ENCODE results near the gene PELI1. TPM values are rescaled to one million over a fixed set of nuclear protein-coding genes. Genes with fewer than 3 reads are reported as not detected.
"Not testable (repeated sequence)": the region's sequence is repeated elsewhere in the genome, so short reads cannot be mapped to it uniquely, and the experiment has no call there.

PELI1 gene
- total RNA-seq, 4 donors from 2014 or later = 13.7 to 31.1 (median 19.7) TPM

DNA sequence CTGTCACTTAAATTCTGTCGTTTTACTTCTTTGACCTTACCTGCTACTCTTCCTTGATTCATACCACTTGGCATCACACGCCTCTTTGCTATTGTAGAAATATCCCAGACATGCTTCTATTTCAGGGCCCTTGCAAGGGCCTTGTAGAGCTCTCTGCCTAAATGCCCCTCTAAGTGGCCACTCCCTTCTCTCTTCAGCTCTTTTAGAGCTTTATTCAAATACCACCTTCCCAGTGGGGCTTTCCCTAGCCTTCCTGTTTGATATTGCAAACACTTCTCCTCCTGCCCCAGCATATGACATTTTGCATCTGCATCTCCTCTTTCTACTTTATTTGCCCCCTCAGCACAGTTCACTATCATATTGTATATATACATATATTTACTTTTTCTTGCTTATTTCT is 54.0 kb downstream of the PELI1 start:
- WGBS = 86% methylated on average over 2 of the region's 2 CpGs
- Histone ChIP-seq H3K4me3 (no peak overlapping the region), H3K27ac (replicated peaks in 1 of 4) (no peak overlapping the region), H3K4me1 (no peaks in the 10 kb centered on the region), H3K27me3 (no peaks in the 10 kb centered on the region), H3K9me3 (no peaks in the 10 kb centered on the region), H3K36me3 (peaks cover 7 to 27% (median 20%) of the 10 kb centered on the region in 4 donors)
- TF ChIP-seq, protein P1, sequence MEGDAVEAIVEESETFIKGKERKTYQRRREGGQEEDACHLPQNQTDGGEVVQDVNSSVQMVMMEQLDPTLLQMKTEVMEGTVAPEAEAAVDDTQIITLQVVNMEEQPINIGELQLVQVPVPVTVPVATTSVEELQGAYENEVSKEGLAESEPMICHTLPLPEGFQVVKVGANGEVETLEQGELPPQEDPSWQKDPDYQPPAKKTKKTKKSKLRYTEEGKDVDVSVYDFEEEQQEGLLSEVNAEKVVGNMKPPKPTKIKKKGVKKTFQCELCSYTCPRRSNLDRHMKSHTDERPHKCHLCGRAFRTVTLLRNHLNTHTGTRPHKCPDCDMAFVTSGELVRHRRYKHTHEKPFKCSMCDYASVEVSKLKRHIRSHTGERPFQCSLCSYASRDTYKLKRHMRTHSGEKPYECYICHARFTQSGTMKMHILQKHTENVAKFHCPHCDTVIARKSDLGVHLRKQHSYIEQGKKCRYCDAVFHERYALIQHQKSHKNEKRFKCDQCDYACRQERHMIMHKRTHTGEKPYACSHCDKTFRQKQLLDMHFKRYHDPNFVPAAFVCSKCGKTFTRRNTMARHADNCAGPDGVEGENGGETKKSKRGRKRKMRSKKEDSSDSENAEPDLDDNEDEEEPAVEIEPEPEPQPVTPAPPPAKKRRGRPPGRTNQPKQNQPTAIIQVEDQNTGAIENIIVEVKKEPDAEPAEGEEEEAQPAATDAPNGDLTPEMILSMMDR (IDR thresholded peaks at IDR 0.05) = no peak
- TF ChIP-seq POLR2A (IDR thresholded peaks at IDR 0.05; ENCODE audit: low read depth) (no peak), EP300 (IDR thresholded peaks at IDR 0.05) (no peak), POLR2AphosphoS5 (IDR thresholded peaks at IDR 0.05) (no peak)
- no peak for DNase-seq (ENCODE audit: extremely low spot score)
- intact Hi-C loops (cut with DNase I) = no loop called here

DNA sequence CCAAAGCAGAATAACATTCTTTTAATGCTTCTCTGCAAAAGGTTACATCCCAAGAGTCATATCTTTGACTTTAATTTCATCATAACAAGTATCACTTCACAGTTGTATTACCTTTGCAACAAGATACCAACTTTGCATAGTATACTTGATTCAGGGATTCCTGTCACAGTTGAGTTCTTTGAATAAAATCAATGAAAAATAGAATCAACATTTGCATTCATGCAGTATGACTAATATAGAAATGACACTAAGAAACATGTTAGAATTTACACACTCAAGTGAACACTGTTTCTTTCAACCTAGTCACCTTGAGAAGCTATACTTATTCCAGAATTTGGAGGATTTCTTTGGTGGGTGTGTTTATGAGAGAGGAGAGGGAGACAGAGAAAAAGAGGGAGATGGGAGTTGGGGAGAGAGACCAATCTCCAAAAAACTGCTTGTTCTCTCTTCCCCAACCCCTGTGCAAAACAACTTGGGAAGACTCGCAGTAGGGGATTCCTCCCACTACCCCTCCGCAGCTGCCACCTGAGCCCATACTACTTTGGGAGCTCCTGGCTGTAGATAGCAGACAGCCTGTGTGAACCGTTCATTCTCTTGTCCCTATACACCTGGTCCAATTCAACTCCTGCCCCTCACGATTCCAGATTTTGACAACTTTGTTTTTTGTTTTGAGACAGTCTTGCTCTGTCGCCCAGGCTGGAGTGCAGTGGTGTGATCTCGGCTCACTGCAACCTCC is 57.7 kb downstream of the PELI1 start:
- Histone ChIP-seq H3K36me3 (peaks cover 0 to 6% (median 5%) of the 10 kb centered on the region in 4 donors), H3K4me3 (no peak overlapping the region), H3K9me3 (no peaks in the 10 kb centered on the region), H3K27ac (replicated peaks in 1 of 4) (no peak overlapping the region), H3K27me3 (no peaks in the 10 kb centered on the region), H3K4me1 (no peaks in the 10 kb centered on the region)
- TF ChIP-seq, protein P1 (IDR thresholded peaks at IDR 0.05) = no peak
- TF ChIP-seq EP300 (IDR thresholded peaks at IDR 0.05) (no peak), POLR2AphosphoS5 (IDR thresholded peaks at IDR 0.05) (no peak), POLR2A (IDR thresholded peaks at IDR 0.05; ENCODE audit: low read depth) (no peak)
- intact Hi-C loops (cut with DNase I) = no loop called here
- DNase-seq (ENCODE audit: extremely low spot score) = no peak
- 97% methylated on average over 6 of the region's 6 CpGs for WGBS

DNA sequence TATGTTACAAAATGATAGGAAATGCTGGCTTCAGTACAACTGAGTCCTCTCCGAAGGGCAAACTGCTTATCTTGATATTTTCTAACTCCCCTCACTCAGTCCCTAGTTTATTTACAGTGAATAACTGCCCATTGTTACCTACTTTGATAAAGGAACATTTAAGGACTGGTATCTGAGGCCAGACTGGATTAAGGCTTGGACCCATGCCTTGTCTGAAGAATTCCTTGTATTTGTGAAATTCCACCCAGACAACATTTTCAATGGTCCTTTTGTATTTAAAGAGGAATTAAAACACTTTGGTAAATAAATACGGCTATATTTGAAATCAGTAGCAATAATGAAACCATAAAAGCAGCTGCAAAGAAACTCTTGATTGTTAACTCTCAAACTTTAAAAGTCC is 58.3 kb downstream of the PELI1 start:
- intact Hi-C loops (cut with DNase I) = no loop called here
- H3K9me3 ChIP-seq = no peaks in the 10 kb centered on the region
- 75% methylated on average over 2 of the region's 2 CpGs for WGBS
- H3K4me3 ChIP-seq = no peak overlapping the region
- no peak for DNase-seq (ENCODE audit: extremely low spot score)
- H3K4me1 ChIP-seq = no peaks in the 10 kb centered on the region
- peaks cover 0 to under 1% (median 0%) of the 10 kb centered on the region in 4 donors for H3K36me3 ChIP-seq
- no peaks in the 10 kb centered on the region for H3K27me3 ChIP-seq
- TF ChIP-seq, protein P1 (IDR thresholded peaks at IDR 0.05) = no peak
- TF ChIP-seq POLR2A (IDR thresholded peaks at IDR 0.05; ENCODE audit: low read depth) (no peak), EP300 (IDR thresholded peaks at IDR 0.05) (no peak), POLR2AphosphoS5 (IDR thresholded peaks at IDR 0.05) (no peak)
- H3K27ac ChIP-seq (replicated peaks in 1 of 4) = no peak overlapping the region

DNA sequence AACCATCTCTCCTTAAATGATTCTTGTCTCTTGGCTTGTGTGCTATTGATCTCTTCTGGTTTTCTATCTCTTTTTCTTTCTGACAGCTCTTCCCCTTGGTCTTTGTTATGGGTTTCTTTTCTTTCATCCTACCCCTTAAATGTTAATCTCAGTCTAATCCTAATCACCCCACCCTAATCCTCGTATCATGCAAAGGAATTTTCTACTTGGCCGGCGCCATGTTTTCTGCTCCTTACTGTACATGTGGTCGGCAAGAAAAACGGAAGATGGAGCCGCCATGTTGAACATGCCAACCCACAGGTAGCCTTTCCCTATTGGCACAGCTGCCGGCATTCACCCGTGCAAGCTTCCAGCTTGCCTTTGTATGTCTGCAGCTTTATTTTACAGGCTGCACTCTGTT is 63.2 kb downstream of the PELI1 start:
- Histone ChIP-seq H3K36me3 (no peaks in the 10 kb centered on the region), H3K4me1 (no peaks in the 10 kb centered on the region), H3K4me3 (no peak overlapping the region), H3K27me3 (no peaks in the 10 kb centered on the region), H3K27ac (replicated peaks in 1 of 4) (no peak overlapping the region), H3K9me3 (no peaks in the 10 kb centered on the region)
- intact Hi-C loops (cut with DNase I) = no loop called here
- TF ChIP-seq EP300 (IDR thresholded peaks at IDR 0.05) = no peak
- TF ChIP-seq, protein P1 (IDR thresholded peaks at IDR 0.05) = no peak
- TF ChIP-seq POLR2AphosphoS5 (IDR thresholded peaks at IDR 0.05) = no peak
- no peak for TF ChIP-seq POLR2A (IDR thresholded peaks at IDR 0.05; ENCODE audit: low read depth)
- 62% methylated on average over 8 of the region's 8 CpGs for WGBS
- no peak for DNase-seq (ENCODE audit: extremely low spot score)

DNA sequence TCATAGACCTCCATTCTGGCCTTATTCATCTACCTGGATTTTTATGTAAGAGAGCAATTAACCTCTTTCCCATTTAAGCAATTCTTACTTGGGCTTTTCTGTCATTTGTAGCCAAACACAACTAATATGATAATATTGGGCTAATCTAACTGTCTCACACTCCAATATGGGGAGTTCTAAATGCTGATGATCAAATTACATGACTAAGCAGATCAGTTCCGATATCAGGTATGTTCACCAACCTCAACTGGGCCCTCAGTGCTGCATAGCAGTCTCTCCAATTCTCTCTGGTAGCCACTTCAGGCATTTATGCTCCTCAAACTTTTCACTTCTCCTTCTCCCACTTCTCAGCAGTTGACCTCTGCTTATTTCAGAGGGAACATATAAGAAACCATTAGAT is 64.0 kb downstream of the PELI1 start:
- intact Hi-C loops (cut with DNase I) = no loop called here
- no peak for DNase-seq (ENCODE audit: extremely low spot score)

DNA sequence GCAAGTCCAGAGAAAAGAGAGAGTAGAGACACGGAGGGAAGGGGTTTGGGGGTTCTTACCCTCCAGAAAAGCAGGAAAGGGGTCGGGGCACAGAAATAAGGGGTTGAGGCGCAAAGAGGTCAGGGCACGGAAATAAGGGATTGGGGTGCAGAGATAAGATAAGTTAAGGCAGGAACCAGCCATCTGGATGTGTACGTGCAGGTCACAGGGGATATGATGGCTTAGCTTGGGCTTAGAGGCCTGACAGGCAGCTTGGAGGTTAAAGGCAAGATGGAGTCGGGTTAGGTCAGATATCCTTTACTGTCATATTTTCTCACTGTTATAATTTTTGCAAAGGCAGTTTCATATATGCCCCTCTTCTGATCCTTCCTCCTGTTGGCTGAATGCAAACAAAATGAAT is 64.5 kb downstream of the PELI1 start:
- DNase-seq (ENCODE audit: extremely low spot score); H3K36me3 ChIP-seq; H3K4me3 ChIP-seq; H3K9me3 ChIP-seq; H3K27me3 ChIP-seq; H3K27ac ChIP-seq (replicated peaks in 1 of 4); intact Hi-C loops (cut with DNase I); H3K4me1 ChIP-seq: not testable (repeated sequence)
- 95% methylated on average over 6 of the region's 6 CpGs for WGBS

More for the DNA sequence above, 64.0 kb downstream of the PELI1 start:
- no peaks in the 10 kb centered on the region for H3K27me3 ChIP-seq
- no peaks in the 10 kb centered on the region for H3K9me3 ChIP-seq
- no peak for TF ChIP-seq EP300 (IDR thresholded peaks at IDR 0.05)
- TF ChIP-seq POLR2AphosphoS5 (IDR thresholded peaks at IDR 0.05) = no peak
- TF ChIP-seq, protein P1 (IDR thresholded peaks at IDR 0.05) = no peak
- TF ChIP-seq POLR2A (IDR thresholded peaks at IDR 0.05; ENCODE audit: low read depth) = no peak
- no peak overlapping the region for H3K27ac ChIP-seq (replicated peaks in 1 of 4)
- no peak overlapping the region for H3K4me3 ChIP-seq
- H3K4me1 ChIP-seq = no peaks in the 10 kb centered on the region
- 100% methylated on average over 1 of the region's 1 CpG for WGBS
- no peaks in the 10 kb centered on the region for H3K36me3 ChIP-seq

DNA sequence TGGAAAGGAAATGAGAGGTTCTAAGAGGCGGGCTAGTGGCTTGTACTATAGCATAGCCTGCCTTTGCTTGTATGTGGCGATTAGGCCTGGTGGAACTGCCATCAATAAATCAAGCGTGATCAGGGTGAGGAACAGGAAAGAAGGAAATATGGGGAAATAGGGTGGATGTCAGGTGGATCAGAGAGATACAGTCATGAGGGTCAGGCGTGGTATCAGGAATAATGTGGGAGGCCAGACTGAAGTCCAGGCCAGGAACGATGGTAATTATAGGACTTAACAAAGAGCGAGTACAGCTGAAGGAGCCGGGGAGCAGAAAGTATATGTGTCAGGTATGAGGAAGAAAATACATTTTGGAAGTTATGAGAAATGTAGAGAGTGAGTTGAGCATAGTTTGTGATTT is 67.4 kb downstream of the PELI1 start:
- H3K36me3 ChIP-seq; DNase-seq (ENCODE audit: extremely low spot score); intact Hi-C loops (cut with DNase I); H3K4me3 ChIP-seq; H3K27ac ChIP-seq (replicated peaks in 1 of 4); H3K9me3 ChIP-seq; H3K4me1 ChIP-seq; H3K27me3 ChIP-seq: not testable (repeated sequence)
- 94% methylated on average over 7 of the region's 7 CpGs for WGBS
